GM19468 (cell line): ENCODE measurements around the gene SIGLEC5.

Experiments used
- ATAC-seq: cut with Tn5 transposase; IDR thresholded peaks from one replicate; pipeline ENCODE4 v1.9.1; 2021; ENCODE audit warnings: mild to moderate bottlenecking, moderate library complexity, moderate number of reproducible peaks; ENCODE audit not compliant: unreplicated experiment; ENCODE audit errors: extremely low read depth

SIGLEC5 gene

GRCh38 chr19:51628153-51628939 lies 1.9 kb downstream of the SIGLEC5 start:
- ATAC-seq, result no peak

- ATAC-seq, result no peak
Measured at GRCh38 chr19:51627491-51628138, 2.6 kb downstream of the SIGLEC5 start.

GRCh38 chr19:51626675-51627074 lies 3.5 kb downstream of the SIGLEC5 start:
- no peak for ATAC-seq

- peak; percentile 76 for ATAC-seq
Measured at GRCh38 chr19:51621178-51621577, 9.0 kb downstream of the SIGLEC5 start.

- ATAC-seq, result no peak
Measured at GRCh38 chr19:51615991-51616390, 14.2 kb downstream of the SIGLEC5 start.

GRCh38 chr19:51614789-51615188 lies 15.4 kb downstream of the SIGLEC5 start:
- no peak for ATAC-seq

GRCh38 chr19:51610576-51610975 lies 19.6 kb downstream of the SIGLEC5 start:
- ATAC-seq, result no peak

- ATAC-seq, result no peak
Measured at GRCh38 chr19:51607920-51608562, 22.2 kb downstream of the SIGLEC5 start.

GRCh38 chr19:51607077-51607476 lies 23.1 kb downstream of the SIGLEC5 start:
- ATAC-seq, result peak; percentile 84

- no peak for ATAC-seq
Measured at GRCh38 chr19:51602189-51602854, 27.9 kb downstream of the SIGLEC5 start.

GRCh38 chr19:51600940-51601580 lies 29.1 kb downstream of the SIGLEC5 start:
- ATAC-seq, result no peak

- ATAC-seq, result no peak
Measured at GRCh38 chr19:51599084-51599483, 31.1 kb downstream of the SIGLEC5 start.

- ATAC-seq, result no peak
Measured at GRCh38 chr19:51598159-51598915, 31.9 kb downstream of the SIGLEC5 start.

- no peak for ATAC-seq
Measured at GRCh38 chr19:51595190-51596175, 34.7 kb downstream of the SIGLEC5 start.

GRCh38 chr19:51594774-51595109 lies 35.5 kb downstream of the SIGLEC5 start:
- no peak for ATAC-seq

GRCh38 chr19:51593969-51594773 lies 36.0 kb downstream of the SIGLEC5 start:
- ATAC-seq, result peak; percentile 97

GRCh38 chr19:51593138-51593890 lies 36.9 kb downstream of the SIGLEC5 start:
- no peak for ATAC-seq
